K562 (cell line): ENCODE measurements around the gene SPOCD1.

Experiments used
- DNMT1 ChIP-seq: fragments of 450-650 bp; IDR thresholded peaks from 2 replicates; pipeline ENCODE4 v1.6.1; 2016; ENCODE audit warnings: antibody characterized with exemption, mild to moderate bottlenecking
- KLF10 ChIP-seq: fragments of 250-450 bp; sonication (Bioruptor Pico); IDR thresholded peaks from 2 replicates; pipeline ENCODE4 v1.6.1; 2021; ENCODE audit warnings: matching md5 sums
- MCM7 ChIP-seq, 2 experiments: fragments of 450-650 bp; IDR thresholded peaks; 2 replicates each; pipeline ENCODE4 v1.6.1; 2016 to 2018
- PHF8 ChIP-seq: fragments of 200-600 bp; sonication (generic); IDR thresholded peaks from 2 replicates; pipeline ENCODE4 v1.6.1; 2012; ENCODE audit warnings: mixed run types, mild to moderate bottlenecking, inconsistent platforms, low read length, moderate library complexity, borderline replicate concordance
- TF ChIP-seq, protein P1 (sequence below): fragments of 200-600 bp; sonication (generic); IDR thresholded peaks from one replicate; pipeline ENCODE4 v1.6.1; 2012; ENCODE audit warnings: mild to moderate bottlenecking, low read depth, low read length, inconsistent platforms
- TF ChIP-seq, protein P2 (sequence below): sonication (generic); formaldehyde crosslinking; IDR thresholded peaks from 2 replicates; pipeline ENCODE4 v1.8.1; 2022; ENCODE audit warnings: missing genetic modification reagents
- TF ChIP-seq, protein P3 (sequence below), 2 experiments: fragments of 450-650 bp in 1 of 2; sonication (generic) in 1 of 2; formaldehyde crosslinking; conservative IDR thresholded peaks; 2 replicates each; pipeline versions ENCODE4 v1.4.0 to v1.8.1; 2020 to 2022; ENCODE audit warnings: mild to moderate bottlenecking in 1 of 2, missing genetic modification reagents in 1 of 2
- TF ChIP-seq, protein P4 (sequence below): fragments of 450-650 bp; IDR thresholded peaks from 2 replicates; pipeline ENCODE4 v1.6.1; 2016; ENCODE audit warnings: borderline replicate concordance

- TF ChIP-seq DNMT1 (no peak), PHF8 (no peak), KLF10 (CRISPR knock-in tag) (no peak), MCM7 (IDR thresholded peaks at IDR 0.05) (no peak)
- TF ChIP-seq, protein P1, sequence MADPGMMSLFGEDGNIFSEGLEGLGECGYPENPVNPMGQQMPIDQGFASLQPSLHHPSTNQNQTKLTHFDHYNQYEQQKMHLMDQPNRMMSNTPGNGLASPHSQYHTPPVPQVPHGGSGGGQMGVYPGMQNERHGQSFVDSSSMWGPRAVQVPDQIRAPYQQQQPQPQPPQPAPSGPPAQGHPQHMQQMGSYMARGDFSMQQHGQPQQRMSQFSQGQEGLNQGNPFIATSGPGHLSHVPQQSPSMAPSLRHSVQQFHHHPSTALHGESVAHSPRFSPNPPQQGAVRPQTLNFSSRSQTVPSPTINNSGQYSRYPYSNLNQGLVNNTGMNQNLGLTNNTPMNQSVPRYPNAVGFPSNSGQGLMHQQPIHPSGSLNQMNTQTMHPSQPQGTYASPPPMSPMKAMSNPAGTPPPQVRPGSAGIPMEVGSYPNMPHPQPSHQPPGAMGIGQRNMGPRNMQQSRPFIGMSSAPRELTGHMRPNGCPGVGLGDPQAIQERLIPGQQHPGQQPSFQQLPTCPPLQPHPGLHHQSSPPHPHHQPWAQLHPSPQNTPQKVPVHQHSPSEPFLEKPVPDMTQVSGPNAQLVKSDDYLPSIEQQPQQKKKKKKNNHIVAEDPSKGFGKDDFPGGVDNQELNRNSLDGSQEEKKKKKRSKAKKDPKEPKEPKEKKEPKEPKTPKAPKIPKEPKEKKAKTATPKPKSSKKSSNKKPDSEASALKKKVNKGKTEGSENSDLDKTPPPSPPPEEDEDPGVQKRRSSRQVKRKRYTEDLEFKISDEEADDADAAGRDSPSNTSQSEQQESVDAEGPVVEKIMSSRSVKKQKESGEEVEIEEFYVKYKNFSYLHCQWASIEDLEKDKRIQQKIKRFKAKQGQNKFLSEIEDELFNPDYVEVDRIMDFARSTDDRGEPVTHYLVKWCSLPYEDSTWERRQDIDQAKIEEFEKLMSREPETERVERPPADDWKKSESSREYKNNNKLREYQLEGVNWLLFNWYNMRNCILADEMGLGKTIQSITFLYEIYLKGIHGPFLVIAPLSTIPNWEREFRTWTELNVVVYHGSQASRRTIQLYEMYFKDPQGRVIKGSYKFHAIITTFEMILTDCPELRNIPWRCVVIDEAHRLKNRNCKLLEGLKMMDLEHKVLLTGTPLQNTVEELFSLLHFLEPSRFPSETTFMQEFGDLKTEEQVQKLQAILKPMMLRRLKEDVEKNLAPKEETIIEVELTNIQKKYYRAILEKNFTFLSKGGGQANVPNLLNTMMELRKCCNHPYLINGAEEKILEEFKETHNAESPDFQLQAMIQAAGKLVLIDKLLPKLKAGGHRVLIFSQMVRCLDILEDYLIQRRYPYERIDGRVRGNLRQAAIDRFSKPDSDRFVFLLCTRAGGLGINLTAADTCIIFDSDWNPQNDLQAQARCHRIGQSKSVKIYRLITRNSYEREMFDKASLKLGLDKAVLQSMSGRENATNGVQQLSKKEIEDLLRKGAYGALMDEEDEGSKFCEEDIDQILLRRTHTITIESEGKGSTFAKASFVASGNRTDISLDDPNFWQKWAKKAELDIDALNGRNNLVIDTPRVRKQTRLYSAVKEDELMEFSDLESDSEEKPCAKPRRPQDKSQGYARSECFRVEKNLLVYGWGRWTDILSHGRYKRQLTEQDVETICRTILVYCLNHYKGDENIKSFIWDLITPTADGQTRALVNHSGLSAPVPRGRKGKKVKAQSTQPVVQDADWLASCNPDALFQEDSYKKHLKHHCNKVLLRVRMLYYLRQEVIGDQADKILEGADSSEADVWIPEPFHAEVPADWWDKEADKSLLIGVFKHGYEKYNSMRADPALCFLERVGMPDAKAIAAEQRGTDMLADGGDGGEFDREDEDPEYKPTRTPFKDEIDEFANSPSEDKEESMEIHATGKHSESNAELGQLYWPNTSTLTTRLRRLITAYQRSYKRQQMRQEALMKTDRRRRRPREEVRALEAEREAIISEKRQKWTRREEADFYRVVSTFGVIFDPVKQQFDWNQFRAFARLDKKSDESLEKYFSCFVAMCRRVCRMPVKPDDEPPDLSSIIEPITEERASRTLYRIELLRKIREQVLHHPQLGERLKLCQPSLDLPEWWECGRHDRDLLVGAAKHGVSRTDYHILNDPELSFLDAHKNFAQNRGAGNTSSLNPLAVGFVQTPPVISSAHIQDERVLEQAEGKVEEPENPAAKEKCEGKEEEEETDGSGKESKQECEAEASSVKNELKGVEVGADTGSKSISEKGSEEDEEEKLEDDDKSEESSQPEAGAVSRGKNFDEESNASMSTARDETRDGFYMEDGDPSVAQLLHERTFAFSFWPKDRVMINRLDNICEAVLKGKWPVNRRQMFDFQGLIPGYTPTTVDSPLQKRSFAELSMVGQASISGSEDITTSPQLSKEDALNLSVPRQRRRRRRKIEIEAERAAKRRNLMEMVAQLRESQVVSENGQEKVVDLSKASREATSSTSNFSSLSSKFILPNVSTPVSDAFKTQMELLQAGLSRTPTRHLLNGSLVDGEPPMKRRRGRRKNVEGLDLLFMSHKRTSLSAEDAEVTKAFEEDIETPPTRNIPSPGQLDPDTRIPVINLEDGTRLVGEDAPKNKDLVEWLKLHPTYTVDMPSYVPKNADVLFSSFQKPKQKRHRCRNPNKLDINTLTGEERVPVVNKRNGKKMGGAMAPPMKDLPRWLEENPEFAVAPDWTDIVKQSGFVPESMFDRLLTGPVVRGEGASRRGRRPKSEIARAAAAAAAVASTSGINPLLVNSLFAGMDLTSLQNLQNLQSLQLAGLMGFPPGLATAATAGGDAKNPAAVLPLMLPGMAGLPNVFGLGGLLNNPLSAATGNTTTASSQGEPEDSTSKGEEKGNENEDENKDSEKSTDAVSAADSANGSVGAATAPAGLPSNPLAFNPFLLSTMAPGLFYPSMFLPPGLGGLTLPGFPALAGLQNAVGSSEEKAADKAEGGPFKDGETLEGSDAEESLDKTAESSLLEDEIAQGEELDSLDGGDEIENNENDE: no peak
- TF ChIP-seq, protein P2, sequence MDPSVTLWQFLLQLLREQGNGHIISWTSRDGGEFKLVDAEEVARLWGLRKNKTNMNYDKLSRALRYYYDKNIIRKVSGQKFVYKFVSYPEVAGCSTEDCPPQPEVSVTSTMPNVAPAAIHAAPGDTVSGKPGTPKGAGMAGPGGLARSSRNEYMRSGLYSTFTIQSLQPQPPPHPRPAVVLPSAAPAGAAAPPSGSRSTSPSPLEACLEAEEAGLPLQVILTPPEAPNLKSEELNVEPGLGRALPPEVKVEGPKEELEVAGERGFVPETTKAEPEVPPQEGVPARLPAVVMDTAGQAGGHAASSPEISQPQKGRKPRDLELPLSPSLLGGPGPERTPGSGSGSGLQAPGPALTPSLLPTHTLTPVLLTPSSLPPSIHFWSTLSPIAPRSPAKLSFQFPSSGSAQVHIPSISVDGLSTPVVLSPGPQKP (CRISPR knock-in tag): no peak
- TF ChIP-seq, protein P3, sequence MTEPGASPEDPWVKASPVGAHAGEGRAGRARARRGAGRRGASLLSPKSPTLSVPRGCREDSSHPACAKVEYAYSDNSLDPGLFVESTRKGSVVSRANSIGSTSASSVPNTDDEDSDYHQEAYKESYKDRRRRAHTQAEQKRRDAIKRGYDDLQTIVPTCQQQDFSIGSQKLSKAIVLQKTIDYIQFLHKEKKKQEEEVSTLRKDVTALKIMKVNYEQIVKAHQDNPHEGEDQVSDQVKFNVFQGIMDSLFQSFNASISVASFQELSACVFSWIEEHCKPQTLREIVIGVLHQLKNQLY (CRISPR knock-in tag; conservative IDR thresholded peaks at IDR 0.05): no peak
- TF ChIP-seq, protein P4, sequence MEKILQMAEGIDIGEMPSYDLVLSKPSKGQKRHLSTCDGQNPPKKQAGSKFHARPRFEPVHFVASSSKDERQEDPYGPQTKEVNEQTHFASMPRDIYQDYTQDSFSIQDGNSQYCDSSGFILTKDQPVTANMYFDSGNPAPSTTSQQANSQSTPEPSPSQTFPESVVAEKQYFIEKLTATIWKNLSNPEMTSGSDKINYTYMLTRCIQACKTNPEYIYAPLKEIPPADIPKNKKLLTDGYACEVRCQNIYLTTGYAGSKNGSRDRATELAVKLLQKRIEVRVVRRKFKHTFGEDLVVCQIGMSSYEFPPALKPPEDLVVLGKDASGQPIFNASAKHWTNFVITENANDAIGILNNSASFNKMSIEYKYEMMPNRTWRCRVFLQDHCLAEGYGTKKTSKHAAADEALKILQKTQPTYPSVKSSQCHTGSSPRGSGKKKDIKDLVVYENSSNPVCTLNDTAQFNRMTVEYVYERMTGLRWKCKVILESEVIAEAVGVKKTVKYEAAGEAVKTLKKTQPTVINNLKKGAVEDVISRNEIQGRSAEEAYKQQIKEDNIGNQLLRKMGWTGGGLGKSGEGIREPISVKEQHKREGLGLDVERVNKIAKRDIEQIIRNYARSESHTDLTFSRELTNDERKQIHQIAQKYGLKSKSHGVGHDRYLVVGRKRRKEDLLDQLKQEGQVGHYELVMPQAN: no peak
Observed at GRCh38 chr1:31793086-31793485, 22.7 kb downstream of the SPOCD1 start.
